Activated CD8-positive, alpha-beta memory T cell treated with anti-CD3 and anti-CD28 coated beads, Interleukin-2, amount 50 U/mL, for 24 hours (primary cell): ENCODE data around the gene FXN.
"Not testable (repeated sequence)": the region's sequence is repeated elsewhere in the genome, so short reads cannot be mapped to it uniquely, and the experiment has no call there.

Experiments used
- DNase-seq: peaks from one replicate; pipeline ENCODE4 v3.0.0-alpha.2; 2020; ENCODE audit errors: extremely low read depth

The FXN gene

GRCh38 chr9:69103348-69103996 is 67.9 kb downstream of the FXN start:
- DNase-seq: not testable (repeated sequence)

- DNase-seq: no peak
Measured at GRCh38 chr9:69104830-69105527, 69.4 kb downstream of the FXN start.

GRCh38 chr9:69107771-69108170 is 72.2 kb downstream of the FXN start:
- DNase-seq: no peak

- DNase-seq: not testable (repeated sequence)
Measured at GRCh38 chr9:69108706-69109105, 73.2 kb downstream of the FXN start.

GRCh38 chr9:69109152-69109551 is 73.6 kb downstream of the FXN start:
- no peak for DNase-seq

- DNase-seq: not testable (repeated sequence)
Measured at GRCh38 chr9:69112646-69113045, 77.1 kb downstream of the FXN start.

GRCh38 chr9:69115621-69116020 is 80.1 kb downstream of the FXN start:
- no peak for DNase-seq

GRCh38 chr9:69118656-69119055 is 83.1 kb downstream of the FXN start:
- no peak for DNase-seq

- DNase-seq: no peak
Measured at GRCh38 chr9:69120380-69121154, 85.0 kb downstream of the FXN start.

GRCh38 chr9:69121155-69122081 is 85.9 kb downstream of the FXN start:
- DNase-seq: no peak

GRCh38 chr9:69122082-69122548 is 86.6 kb downstream of the FXN start:
- DNase-seq: no peak

GRCh38 chr9:69122549-69123141 is 87.1 kb downstream of the FXN start:
- no peak for DNase-seq

GRCh38 chr9:69130456-69131441 is 95.2 kb downstream of the FXN start:
- no peak for DNase-seq

- no peak for DNase-seq
Measured at GRCh38 chr9:69131682-69132081, 96.1 kb downstream of the FXN start.

GRCh38 chr9:69132361-69132760 is 96.8 kb downstream of the FXN start:
- DNase-seq: no peak

- no peak for DNase-seq
Measured at GRCh38 chr9:69134412-69134811, 98.9 kb downstream of the FXN start.

GRCh38 chr9:69136185-69136584 is 100.6 kb downstream of the FXN start:
- no peak for DNase-seq

GRCh38 chr9:69136779-69137178 is 101.2 kb downstream of the FXN start:
- DNase-seq: no peak

- no peak for DNase-seq
Measured at GRCh38 chr9:69137311-69137710, 101.8 kb downstream of the FXN start.

- DNase-seq: no peak
Measured at GRCh38 chr9:69139596-69139995, 104.0 kb downstream of the FXN start.
